Activated CD8-positive, alpha-beta memory T cell treated with anti-CD3 and anti-CD28 coated beads, Interleukin-2, amount 50 U/mL, for 48 hours (primary cell): ENCODE results near the gene PDE11A.
"Not testable (repeated sequence)": the region's sequence is repeated elsewhere in the genome, so short reads cannot be mapped to it uniquely, and the experiment has no call there.

ENCODE experiments used
- DNase-seq: peaks from one replicate; pipeline ENCODE4 v3.0.0-alpha.2; 2020

Gene PDE11A

GRCh38 chr2:178074123-178075005 lies 1.8 kb upstream of the PDE11A start:
- no peak for DNase-seq

- no peak for DNase-seq
Observed at GRCh38 chr2:178072000-178072382, 586 bp downstream of the PDE11A start.

- DNase-seq = no peak
Observed at GRCh38 chr2:178070824-178071223, 1.8 kb downstream of the PDE11A start.

- DNase-seq = no peak
Observed at GRCh38 chr2:178069551-178069950, 3.0 kb downstream of the PDE11A start.

- no peak for DNase-seq
Observed at GRCh38 chr2:178068823-178069454, 3.6 kb downstream of the PDE11A start.

- no peak for DNase-seq
Observed at GRCh38 chr2:178066890-178067669, 5.5 kb downstream of the PDE11A start.

- no peak for DNase-seq
Observed at GRCh38 chr2:178066324-178066723, 6.3 kb downstream of the PDE11A start.

GRCh38 chr2:178059681-178060080 lies 12.9 kb downstream of the PDE11A start:
- DNase-seq = no peak

- no peak for DNase-seq
Observed at GRCh38 chr2:178059111-178059510, 13.5 kb downstream of the PDE11A start.

GRCh38 chr2:178057179-178057680 lies 15.3 kb downstream of the PDE11A start:
- DNase-seq = no peak

GRCh38 chr2:178056345-178056744 lies 16.2 kb downstream of the PDE11A start:
- DNase-seq = no peak

GRCh38 chr2:178051257-178051656 lies 21.3 kb downstream of the PDE11A start:
- not testable (repeated sequence) for DNase-seq

- DNase-seq = no peak
Observed at GRCh38 chr2:178047391-178047790, 25.2 kb downstream of the PDE11A start.

GRCh38 chr2:178044836-178045235 lies 27.7 kb downstream of the PDE11A start:
- no peak for DNase-seq

- no peak for DNase-seq
Observed at GRCh38 chr2:178043266-178043665, 29.3 kb downstream of the PDE11A start.

- not testable (repeated sequence) for DNase-seq
Observed at GRCh38 chr2:178033583-178033982, 39.0 kb downstream of the PDE11A start.

- DNase-seq = no peak
Observed at GRCh38 chr2:178029342-178029741, 43.2 kb downstream of the PDE11A start.

GRCh38 chr2:178025551-178026185 lies 46.9 kb downstream of the PDE11A start:
- no peak for DNase-seq

GRCh38 chr2:178018141-178018540 lies 54.4 kb downstream of the PDE11A start:
- no peak for DNase-seq

GRCh38 chr2:178016612-178017011 lies 56.0 kb downstream of the PDE11A start:
- no peak for DNase-seq

- DNase-seq = no peak
Observed at GRCh38 chr2:178012639-178013038, 59.9 kb downstream of the PDE11A start.

GRCh38 chr2:178009813-178010212 lies 62.8 kb downstream of the PDE11A start:
- DNase-seq = no peak
